A673 (cell line): ENCODE results near the gene GDPD1. TPM values are rescaled to one million over a fixed set of nuclear protein-coding genes. Genes with fewer than 3 reads are reported as not detected.

ENCODE experiments used
- Bru-seq: library from RNA; stranded (reverse); fragments of 400-500 nt; gene quantifications from one replicate; lab custom pipeline; 2021; lab: Mats Ljungman, UMichigan
- BruChase-seq, 2 experiments: library from RNA; stranded (reverse); fragments of 400-500 nt; gene quantifications; one replicate each; lab custom pipeline; 2021; lab: Mats Ljungman, UMichigan
- BruUV-seq: library from RNA; stranded (reverse); fragments of 400-500 nt; replicated peaks from 2 replicates; lab custom pipeline; 2021; lab: Mats Ljungman, UMichigan
- CTCF ChIA-PET: fragments of 300-600 bp; sonication (Branson Sonifier 250); formaldehyde crosslinking; loops from one replicate; lab custom pipeline; 2022; ENCODE audit warnings: antibody characterized with exemption; lab: Charles Lee
- POLR2A ChIA-PET: fragments of 300-600 bp; sonication (Branson Sonifier 250); formaldehyde crosslinking; loops from one replicate; lab custom pipeline; 2022; ENCODE audit warnings: antibody characterized with exemption; ENCODE audit not compliant: low non-redundant PET; lab: Charles Lee
- DNase-seq: peaks from one replicate; pipeline ENCODE4 v3.0.0-alpha.2; 2015; ENCODE audit warnings: low spot score
- H3K27ac ChIP-seq: fragments of 200-600 bp; sonication (generic); 2 replicates; pipeline ENCODE4 v1.5.1; 2016; ENCODE audit warnings: mixed run types, low read depth, mild to moderate bottlenecking, mixed read lengths, antibody characterized with exemption, low read length; ENCODE audit not compliant: poor library complexity, severe bottlenecking
- H3K27me3 ChIP-seq: fragments of 200-600 bp; sonication (generic); replicated peaks from 2 replicates; pipeline ENCODE4 v1.6.1; 2017; ENCODE audit warnings: mixed run types, low read depth, mild to moderate bottlenecking, mixed read lengths, antibody characterized with exemption, low read length; ENCODE audit not compliant: insufficient read depth, poor library complexity
- H3K36me3 ChIP-seq: fragments of 200-600 bp; sonication (generic); 2 replicates; pipeline ENCODE4 v1.6.1; 2016; ENCODE audit warnings: mixed run types, mild to moderate bottlenecking, mixed read lengths, antibody characterized with exemption, low read length; ENCODE audit not compliant: insufficient read depth, poor library complexity, severe bottlenecking
- H3K4me1 ChIP-seq: fragments of 200-600 bp; sonication (generic); 2 replicates; pipeline ENCODE4 v1.6.1; 2017; ENCODE audit warnings: mixed run types, mild to moderate bottlenecking, mixed read lengths, antibody characterized with exemption, low read length; ENCODE audit not compliant: insufficient read depth, poor library complexity, severe bottlenecking
- H3K4me3 ChIP-seq: fragments of 200-600 bp; sonication (generic); 2 replicates; pipeline ENCODE4 v1.5.1; 2016; ENCODE audit warnings: low read depth, mixed run types, mild to moderate bottlenecking, mixed read lengths, low read length; ENCODE audit not compliant: poor library complexity, severe bottlenecking
- H3K9me3 ChIP-seq: fragments of 200-600 bp; sonication (generic); 2 replicates; pipeline ENCODE4 v1.6.1; 2016; ENCODE audit warnings: mixed run types, low read depth, mild to moderate bottlenecking, mixed read lengths, antibody characterized with exemption, low read length; ENCODE audit not compliant: poor library complexity, severe bottlenecking
- CTCF ChIP-seq: fragments of 300-800, 200-600 bp; sonication (generic); conservative IDR thresholded peaks from 2 replicates; pipeline ENCODE4 v1.5.1; 2017; ENCODE audit warnings: low read depth, mild to moderate bottlenecking, antibody characterized with exemption, low read length, moderate library complexity, mixed read lengths
- EZH2 ChIP-seq: fragments of 200-600 bp; sonication (generic); IDR thresholded peaks from 2 replicates; pipeline ENCODE4 v1.6.1; 2017; ENCODE audit warnings: borderline replicate concordance, low read depth, mild to moderate bottlenecking, mixed read lengths, antibody characterized with exemption, low read length; ENCODE audit not compliant: poor library complexity, severe bottlenecking
- intact Hi-C: fragments of 100-400 bp; cut with micrococcal nuclease; formaldehyde crosslinking; loops from one replicate; pipeline ENCODE4 v1.10.0; 2022; ENCODE audit not compliant: unreplicated experiment
- long read RNA-seq: library from polyadenylated mRNA; stranded (forward); transcript quantifications from one replicate; pipeline ENCODE4 v2.0.0, GENCODE V29; 2022
- total RNA-seq: library from RNA; stranded (reverse); gene quantifications from 2 replicates; pipeline ENCODE4 v1.2.3, GENCODE V29; 2021

The GDPD1 gene
- total RNA-seq: 2.6 and 5.1 TPM in 2 replicates
- Bru-seq, nascent RNA: percentile 42 among the genes with signal in this experiment
- percentile 45 among the genes with signal in this experiment for BruChase-seq, experiment 1, labeled RNA remaining after a 2-hour chase
- BruChase-seq, experiment 2, labeled RNA remaining after a 6-hour chase: percentile 46 among the genes with signal in this experiment
- long read RNA-seq: 0 reads

- Histone ChIP-seq H3K9me3 (no peaks in the 10 kb centered on the region), H3K4me1 (no peaks in the 10 kb centered on the region), H3K36me3 (no peaks in the 10 kb centered on the region), H3K27ac (peak within 1 kb of the TSS; percentile 58), H3K4me3 (peak within 1 kb of the TSS; percentile 71), H3K27me3 (no peaks in the 10 kb centered on the region)
- BruUV-seq: no TSS peak
- intact Hi-C loops: no loop called here
- TF ChIP-seq CTCF: peak; percentile 76
- no peak for TF ChIP-seq EZH2
- DNase-seq: peak; percentile 96
- ChIA-PET CTCF (no interaction called here), POLR2A (no interaction called here)
Observed at GRCh38 chr17:59220328-59221158, at the start of gene GDPD1. GDPD1 (plus strand) TSS chr17:59220511; CDS start chr17:59220610, 99 bp downstream.

GRCh38 chr17:59172436-59173004 lies 47.8 kb upstream of the GDPD1 start:
- H3K27ac ChIP-seq: no peak overlapping the region
- no peaks in the 10 kb centered on the region for H3K4me1 ChIP-seq
- intact Hi-C loops: no loop called here
- no peak for TF ChIP-seq EZH2
- TF ChIP-seq CTCF: no peak
- ChIA-PET POLR2A (no interaction called here), CTCF (no interaction called here)
- peaks cover 53% of the 10 kb centered on the region for H3K36me3 ChIP-seq
- BruUV-seq: no TSS peak
- no peaks in the 10 kb centered on the region for H3K27me3 ChIP-seq
- no peak for DNase-seq
- H3K4me3 ChIP-seq: no peak overlapping the region
- H3K9me3 ChIP-seq: no peaks in the 10 kb centered on the region

- H3K36me3 ChIP-seq: peaks cover 48% of the 10 kb centered on the region
- no peak for DNase-seq
- TF ChIP-seq EZH2 (no peak), CTCF (no peak)
- H3K4me1 ChIP-seq: no peaks in the 10 kb centered on the region
- ChIA-PET CTCF (no interaction called here), POLR2A (no interaction called here)
- H3K27me3 ChIP-seq: no peaks in the 10 kb centered on the region
- H3K9me3 ChIP-seq: no peaks in the 10 kb centered on the region
- BruUV-seq: no TSS peak
- intact Hi-C loops: no loop called here
- no peak overlapping the region for H3K27ac ChIP-seq
- no peak overlapping the region for H3K4me3 ChIP-seq
Observed at GRCh38 chr17:59174671-59175070, 45.6 kb upstream of the GDPD1 start.
